Colonic mucosa (tissue), 4 donors: Measurements from ENCODE around the gene FGD2. TPM values are rescaled to one million over a fixed set of nuclear protein-coding genes. Genes with fewer than 3 reads are reported as not detected.
A peak's percentile ranks its signal among the peaks of the same experiment; 100 is the strongest.
"Not testable (repeated sequence)": the region's sequence is repeated elsewhere in the genome, so short reads cannot be mapped to it uniquely, and the experiment has no call there.

Experiments used
- DNase-seq: peaks from one replicate; pipeline ENCODE4 v3.0.0-alpha.2; 2020
- H3K27ac ChIP-seq: fragments of 200-600 bp; one replicate; pipeline ENCODE4 v1.8.0; 2021
- H3K27me3 ChIP-seq: fragments of 200-600 bp; one replicate; pipeline ENCODE4 v1.8.0; 2021
- H3K36me3 ChIP-seq: fragments of 200-600 bp; one replicate; pipeline ENCODE4 v1.8.0; 2021
- H3K4me1 ChIP-seq: fragments of 200-600 bp; one replicate; pipeline ENCODE4 v1.8.0; 2021; ENCODE audit warnings: mild to moderate bottlenecking
- H3K4me3 ChIP-seq: fragments of 200-600 bp; one replicate; pipeline ENCODE4 v1.8.0; 2021
- H3K9ac ChIP-seq, 2 donors: one replicate each; pipeline ENCODE4 v1.7.0; 2013; ENCODE audit warnings: control low read depth in 2 of 2, low read depth in 2 of 2, low read length in 2 of 2
- H3K9me3 ChIP-seq: fragments of 200-600 bp; one replicate; pipeline ENCODE4 v1.8.0; 2021
- intact Hi-C: fragments of 100-400 bp; cut with DNase I; formaldehyde crosslinking; loops from one replicate; pipeline ENCODE4 v1.14.1; 2022
- total RNA-seq, 2 donors: library from RNA; stranded (reverse); fragmentation: NEBNext Ultra II Directional in 1 of 2; extraction: Animal tissue kit (Norgen Biotek cat#: 25700) in 1 of 2; gene quantifications; one replicate each; pipeline ENCODE4 v1.2.1, GENCODE V29; 2021
- TF ChIP-seq, protein P1 (sequence below): fragments of 200-600 bp; IDR thresholded peaks from one replicate; pipeline ENCODE4 v1.8.0; 2022; ENCODE audit warnings: antibody characterized with exemption, mild to moderate bottlenecking
- donor health status: healthy.
- donor health status: DM: no; HTN: no; CAD: no.
- donor health status: DM: no; HTN: no; CAD: no.

Gene FGD2
- total RNA-seq, 2 donors from 2014 or later: 3.6 to 3.8 TPM

- H3K27ac ChIP-seq: no peak overlapping the region
- H3K27me3 ChIP-seq: no peaks in the 10 kb centered on the region
- no peak for DNase-seq
- TF ChIP-seq, protein P1, sequence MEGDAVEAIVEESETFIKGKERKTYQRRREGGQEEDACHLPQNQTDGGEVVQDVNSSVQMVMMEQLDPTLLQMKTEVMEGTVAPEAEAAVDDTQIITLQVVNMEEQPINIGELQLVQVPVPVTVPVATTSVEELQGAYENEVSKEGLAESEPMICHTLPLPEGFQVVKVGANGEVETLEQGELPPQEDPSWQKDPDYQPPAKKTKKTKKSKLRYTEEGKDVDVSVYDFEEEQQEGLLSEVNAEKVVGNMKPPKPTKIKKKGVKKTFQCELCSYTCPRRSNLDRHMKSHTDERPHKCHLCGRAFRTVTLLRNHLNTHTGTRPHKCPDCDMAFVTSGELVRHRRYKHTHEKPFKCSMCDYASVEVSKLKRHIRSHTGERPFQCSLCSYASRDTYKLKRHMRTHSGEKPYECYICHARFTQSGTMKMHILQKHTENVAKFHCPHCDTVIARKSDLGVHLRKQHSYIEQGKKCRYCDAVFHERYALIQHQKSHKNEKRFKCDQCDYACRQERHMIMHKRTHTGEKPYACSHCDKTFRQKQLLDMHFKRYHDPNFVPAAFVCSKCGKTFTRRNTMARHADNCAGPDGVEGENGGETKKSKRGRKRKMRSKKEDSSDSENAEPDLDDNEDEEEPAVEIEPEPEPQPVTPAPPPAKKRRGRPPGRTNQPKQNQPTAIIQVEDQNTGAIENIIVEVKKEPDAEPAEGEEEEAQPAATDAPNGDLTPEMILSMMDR: no peak
- no peak overlapping the region for H3K4me3 ChIP-seq
- peaks cover 6% of the 10 kb centered on the region for H3K4me1 ChIP-seq
- H3K9me3 ChIP-seq: no peaks in the 10 kb centered on the region
- H3K9ac ChIP-seq: no peak overlapping the region
- intact Hi-C loops: no loop called here
- no peaks in the 10 kb centered on the region for H3K36me3 ChIP-seq
These were observed 36.1 kb downstream of the FGD2 start for GRCh38 chr6:37041521-37041920.

DNA sequence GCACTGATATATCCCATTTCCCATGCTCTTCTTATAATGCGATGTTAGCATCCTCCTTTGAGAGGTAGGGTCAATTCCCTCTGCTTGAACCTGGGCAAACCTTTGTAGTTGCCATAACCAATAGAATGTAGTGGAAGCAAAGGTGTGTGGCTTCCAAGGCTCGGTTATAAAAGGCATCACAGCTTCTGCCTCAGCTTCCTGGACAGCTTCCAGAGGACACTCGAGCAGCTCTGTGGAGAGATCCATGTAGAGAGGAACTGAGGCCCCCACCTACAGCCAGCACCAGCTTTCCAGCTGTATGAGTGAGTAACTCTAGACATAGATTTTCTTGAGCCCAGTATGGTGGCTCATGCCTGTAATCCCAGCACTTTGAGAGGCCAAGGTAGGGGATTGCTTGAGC is 36.7 kb downstream of the FGD2 start:
- Histone ChIP-seq H3K27me3 (no peaks in the 10 kb centered on the region), H3K4me3 (no peak overlapping the region), H3K27ac (no peak overlapping the region)

GRCh38 chr6:37043091-37043490 is 37.6 kb downstream of the FGD2 start:
- H3K9ac ChIP-seq, H3K27me3 ChIP-seq, H3K4me1 ChIP-seq, H3K36me3 ChIP-seq, intact Hi-C loops, DNase-seq, H3K4me3 ChIP-seq, H3K27ac ChIP-seq, H3K9me3 ChIP-seq: not testable (repeated sequence)

More for the DNA sequence above, 36.7 kb downstream of the FGD2 start:
- TF ChIP-seq, protein P1: no peak
- Histone ChIP-seq H3K9me3 (no peaks in the 10 kb centered on the region), H3K4me1 (peaks cover 6% of the 10 kb centered on the region), H3K9ac (no peak overlapping the region), H3K36me3 (no peaks in the 10 kb centered on the region)
- no peak for DNase-seq
- intact Hi-C loops: no loop called here

- Histone ChIP-seq H3K27me3 (no peaks in the 10 kb centered on the region), H3K36me3 (no peaks in the 10 kb centered on the region), H3K4me1 (peaks cover 14% of the 10 kb centered on the region), H3K4me3 (no peak overlapping the region), H3K9ac (no peak overlapping the region), H3K27ac (no peak overlapping the region), H3K9me3 (no peaks in the 10 kb centered on the region)
- TF ChIP-seq, protein P1: no peak
- intact Hi-C loops: no loop called here
- DNase-seq: no peak
These were observed 41.9 kb downstream of the FGD2 start for GRCh38 chr6:37047346-37047688.

DNA sequence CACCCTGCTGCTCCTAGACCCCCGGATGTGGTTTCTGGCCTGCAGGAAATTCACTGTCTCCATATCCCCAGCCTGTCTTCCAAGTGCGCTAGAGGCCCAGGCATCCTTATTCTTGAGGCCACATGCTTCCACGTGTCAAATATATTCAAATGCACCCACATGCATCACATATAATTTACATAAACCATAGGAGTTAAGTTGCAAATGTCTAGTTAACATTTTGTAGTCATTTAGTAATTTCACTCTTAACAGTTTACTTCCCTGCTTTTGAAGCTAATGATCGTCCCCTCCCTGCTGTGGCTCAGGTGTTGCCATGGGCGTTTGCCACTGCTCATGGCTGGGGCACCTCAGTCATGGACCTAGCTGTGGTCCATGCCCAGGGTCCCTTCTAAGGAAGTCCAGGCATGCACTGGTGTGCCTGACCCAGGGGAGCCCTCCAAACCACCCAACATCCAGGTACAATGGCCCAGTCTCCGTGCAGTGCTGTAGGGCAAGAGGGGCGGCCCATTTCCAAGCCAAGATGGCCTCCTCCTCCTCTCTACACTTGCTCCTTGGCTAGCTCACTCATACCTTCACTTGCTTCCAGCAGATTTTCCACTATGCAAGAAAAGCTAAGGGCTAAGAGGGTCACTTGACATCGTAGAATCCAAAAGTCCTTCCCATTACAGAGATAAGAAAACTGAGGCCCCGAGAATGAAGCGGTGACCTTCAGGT is 42.4 kb downstream of the FGD2 start:
- intact Hi-C loops: no loop called here
- no peak for DNase-seq

GRCh38 chr6:37048403-37048850 is 43.0 kb downstream of the FGD2 start:
- intact Hi-C loops: no loop called here
- no peak for DNase-seq
- TF ChIP-seq, protein P1: no peak
- Histone ChIP-seq H3K4me3 (no peak overlapping the region), H3K27me3 (no peaks in the 10 kb centered on the region), H3K9me3 (no peaks in the 10 kb centered on the region), H3K36me3 (no peaks in the 10 kb centered on the region), H3K4me1 (peaks cover 14% of the 10 kb centered on the region), H3K9ac (no peak overlapping the region), H3K27ac (peak overlapping the region; percentile 53)

More for the DNA sequence above, 42.4 kb downstream of the FGD2 start:
- H3K9ac ChIP-seq: no peak overlapping the region
- no peak overlapping the region for H3K27ac ChIP-seq
- H3K36me3 ChIP-seq: no peaks in the 10 kb centered on the region
- TF ChIP-seq, protein P1: no peak
- peaks cover 14% of the 10 kb centered on the region for H3K4me1 ChIP-seq
- H3K9me3 ChIP-seq: no peaks in the 10 kb centered on the region
- no peak overlapping the region for H3K4me3 ChIP-seq
- H3K27me3 ChIP-seq: no peaks in the 10 kb centered on the region
